GM21619 (cell line): ENCODE results near the gene ENSA.
"Not testable (repeated sequence)": the region's sequence is repeated elsewhere in the genome, so short reads cannot be mapped to it uniquely, and the experiment has no call there.

ENCODE experiments used
- ATAC-seq: cut with Tn5 transposase; IDR thresholded peaks from one replicate; pipeline ENCODE4 v1.9.1; 2021; ENCODE audit not compliant: unreplicated experiment

The ENSA gene, protein sequence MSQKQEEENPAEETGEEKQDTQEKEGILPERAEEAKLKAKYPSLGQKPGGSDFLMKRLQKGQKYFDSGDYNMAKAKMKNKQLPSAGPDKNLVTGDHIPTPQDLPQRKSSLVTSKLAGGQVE

DNA sequence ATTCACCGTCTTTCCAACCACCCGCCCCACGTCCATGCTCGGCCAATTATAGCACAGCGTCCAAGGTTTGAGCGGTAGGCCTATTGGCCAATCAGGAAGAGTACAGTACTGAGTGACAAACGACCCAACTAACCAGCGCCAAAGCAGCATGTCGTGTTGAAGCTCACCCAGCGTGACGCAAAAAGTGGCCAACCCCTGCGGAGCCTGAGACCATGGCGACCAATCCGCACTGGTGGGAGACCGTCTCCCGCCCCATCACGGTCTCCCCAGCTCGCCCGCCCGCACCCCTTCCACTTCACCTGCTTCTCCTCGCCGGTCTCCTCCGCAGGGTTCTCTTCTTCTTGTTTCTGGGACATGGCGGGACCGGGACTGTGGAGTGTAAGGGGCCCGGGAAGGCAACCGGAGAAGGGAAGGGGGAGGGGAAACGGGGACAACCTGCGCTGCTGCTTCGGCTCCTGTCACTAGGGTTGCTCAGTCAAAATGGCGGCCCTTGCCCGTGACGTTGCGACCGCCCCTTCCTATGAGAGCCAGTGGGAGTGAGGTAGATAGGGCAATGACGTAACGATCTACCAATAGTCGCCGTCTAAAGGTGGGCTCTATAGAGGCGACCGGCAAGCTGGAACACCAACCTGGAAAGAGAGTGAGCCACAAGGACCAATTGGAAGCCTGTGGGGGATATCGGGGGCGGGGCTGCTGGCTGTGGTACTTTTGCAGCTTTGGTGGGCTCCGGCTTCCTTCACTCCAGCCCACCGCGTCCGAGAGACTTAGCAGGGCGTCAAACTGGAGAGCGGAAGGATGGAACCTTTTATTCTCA, at the start of gene ENSA:
Gene ENSA (minus strand): TSS at position 498 of the 814 bp plus-strand sequence. CDS start 142 bp downstream, at position 356.
- peak; percentile 87 for ATAC-seq

DNA sequence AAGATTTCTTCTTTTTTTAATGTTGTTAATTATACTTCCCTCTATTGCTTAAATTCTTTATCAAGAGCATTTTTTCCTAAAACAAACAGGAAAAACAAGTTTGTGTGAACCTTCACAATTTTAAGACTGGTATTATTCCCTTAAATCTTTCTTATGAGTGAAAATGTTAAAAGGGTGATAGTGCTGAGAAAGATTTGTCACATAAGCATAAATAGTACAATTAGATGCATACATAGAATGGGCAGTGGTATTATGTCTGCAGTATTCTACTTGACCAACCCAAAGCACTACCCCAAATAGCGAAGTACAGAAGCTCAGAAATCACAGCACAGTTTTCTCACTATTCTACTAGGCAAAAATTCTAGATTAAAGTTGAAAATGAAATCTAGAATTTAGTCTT, 49.6 kb upstream of the ENSA start:
- no peak for ATAC-seq

DNA sequence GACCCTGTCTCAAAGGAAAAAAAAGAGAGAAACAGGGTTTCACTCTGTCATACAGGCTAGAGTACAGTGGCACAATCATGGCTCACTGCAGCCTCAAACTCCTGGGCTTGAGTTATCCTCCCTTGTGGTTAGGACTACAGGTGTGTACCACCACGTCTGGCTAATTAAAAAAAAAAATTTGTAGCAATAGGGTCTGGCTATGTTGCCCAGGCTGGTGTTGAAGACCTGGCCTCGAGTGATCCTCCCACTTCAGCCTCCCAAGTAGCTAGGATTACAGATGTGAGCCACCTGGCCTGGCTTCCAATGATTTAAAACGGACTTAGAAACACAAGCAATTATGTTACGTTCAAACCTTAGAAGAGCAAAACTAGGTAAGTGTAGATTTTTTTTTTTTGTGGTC, 45.5 kb upstream of the ENSA start:
- ATAC-seq: no peak

DNA sequence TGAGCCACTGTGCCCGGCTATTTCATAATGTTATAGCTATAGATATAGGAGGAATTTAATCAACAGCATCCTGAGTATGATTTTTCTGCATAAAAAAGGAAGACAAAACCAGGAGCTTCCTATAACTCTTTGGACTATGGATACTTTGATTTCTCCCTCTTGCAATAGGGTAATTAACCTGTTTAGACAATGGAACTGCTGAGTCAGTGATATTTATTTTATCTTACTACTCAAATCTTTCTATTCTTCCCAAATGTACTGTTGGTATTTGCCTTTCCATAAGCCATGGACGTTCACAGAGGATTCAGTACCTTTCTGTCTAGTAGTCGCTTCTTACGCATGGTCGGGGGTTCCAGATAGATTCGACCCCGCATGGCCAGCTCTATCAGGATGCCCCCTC, 33.9 kb upstream of the ENSA start:
- ATAC-seq: no peak

DNA sequence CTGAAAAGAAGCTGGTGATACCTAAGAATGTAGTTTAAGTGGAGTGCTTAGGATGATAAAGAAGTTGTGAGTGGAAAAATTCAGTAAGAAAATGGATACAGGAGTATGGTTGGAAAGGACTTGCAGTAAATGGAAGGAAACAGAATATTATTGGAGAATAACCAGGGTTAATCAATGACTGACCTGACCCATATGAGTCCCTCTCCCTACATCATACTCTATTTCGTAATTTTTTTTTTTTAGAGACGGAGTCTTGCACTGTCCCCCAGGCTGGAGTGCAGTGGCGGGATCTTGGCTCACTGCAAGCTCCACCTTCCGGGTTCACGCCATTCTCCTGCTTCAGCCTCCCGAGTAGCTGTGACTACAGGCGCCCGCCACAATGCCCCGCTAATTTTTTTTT, 33.4 kb upstream of the ENSA start:
- no peak for ATAC-seq

DNA sequence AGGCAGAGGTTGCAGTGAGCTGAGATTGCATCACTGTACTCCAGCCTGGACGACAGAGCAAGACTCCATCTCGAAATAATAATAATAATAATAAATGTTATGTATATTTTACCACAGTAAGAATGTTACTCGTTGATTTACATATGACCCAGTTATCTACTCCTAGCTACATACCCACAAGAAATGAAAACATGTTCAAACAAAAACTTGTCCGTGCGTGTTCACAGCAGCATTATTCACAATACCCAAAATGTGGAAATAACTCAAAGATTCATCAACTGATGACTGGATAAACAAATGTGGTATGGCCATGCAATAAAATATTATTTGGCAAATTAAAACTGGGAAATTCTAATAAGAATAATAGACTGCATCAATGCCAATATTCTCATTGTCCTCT, 31.7 kb upstream of the ENSA start:
- no peak for ATAC-seq

DNA sequence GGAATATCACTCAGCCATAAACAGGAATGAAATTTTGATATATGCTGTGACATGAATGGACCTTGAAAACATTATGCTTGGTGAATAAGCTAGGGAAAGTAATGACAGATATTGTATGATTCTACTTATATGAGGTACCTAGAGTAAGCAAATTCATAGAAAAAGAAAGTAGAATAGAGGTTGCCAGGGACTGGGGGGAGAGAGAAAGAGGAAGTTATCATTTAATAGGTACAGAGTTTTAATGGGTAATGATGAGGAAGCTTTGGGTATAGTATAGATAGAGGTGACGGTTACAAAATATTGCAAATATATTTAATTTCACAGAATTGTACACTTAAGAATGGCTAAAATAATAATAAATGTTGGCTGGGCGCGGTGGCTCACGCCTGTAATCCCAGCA, 31.2 kb upstream of the ENSA start:
- no peak for ATAC-seq

DNA sequence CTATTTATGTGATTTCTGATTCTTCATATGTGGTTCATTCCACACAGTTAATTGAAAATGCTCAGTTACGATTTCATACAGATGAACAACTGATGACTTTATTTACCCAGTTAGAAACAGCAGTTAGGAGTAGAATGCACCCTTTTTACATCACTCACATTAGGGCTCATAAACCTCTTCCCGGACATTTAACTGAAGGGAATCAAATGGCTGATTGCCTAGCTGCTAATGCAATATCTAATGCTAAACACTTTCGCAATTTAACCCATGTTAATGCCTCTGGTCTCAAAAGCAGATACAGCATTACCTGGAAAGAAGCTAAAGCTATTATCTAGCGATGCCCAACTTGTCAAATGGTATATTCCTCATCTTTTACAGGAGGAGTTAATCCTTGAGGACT, 27.7 kb upstream of the ENSA start:
- not testable (repeated sequence) for ATAC-seq

DNA sequence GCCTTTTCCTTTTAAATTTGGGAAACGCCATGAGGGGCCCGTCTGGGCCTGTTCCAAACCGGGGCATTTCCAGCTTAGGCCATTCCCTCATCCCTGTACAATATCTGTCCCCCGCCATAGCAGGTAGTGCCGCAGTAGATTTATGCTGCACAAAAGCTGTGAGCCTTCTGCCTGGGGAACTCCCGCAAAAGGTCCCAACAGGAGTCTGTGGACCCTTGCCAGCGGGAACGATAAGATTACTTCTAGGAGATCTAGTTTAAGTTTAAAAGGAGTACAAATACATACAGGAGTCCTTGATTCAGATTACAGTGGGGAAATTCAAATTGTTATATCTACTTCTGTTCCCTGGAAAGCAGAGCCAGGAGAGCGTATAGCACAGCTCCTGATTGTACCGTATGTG, 25.2 kb upstream of the ENSA start:
- ATAC-seq: not testable (repeated sequence)

DNA sequence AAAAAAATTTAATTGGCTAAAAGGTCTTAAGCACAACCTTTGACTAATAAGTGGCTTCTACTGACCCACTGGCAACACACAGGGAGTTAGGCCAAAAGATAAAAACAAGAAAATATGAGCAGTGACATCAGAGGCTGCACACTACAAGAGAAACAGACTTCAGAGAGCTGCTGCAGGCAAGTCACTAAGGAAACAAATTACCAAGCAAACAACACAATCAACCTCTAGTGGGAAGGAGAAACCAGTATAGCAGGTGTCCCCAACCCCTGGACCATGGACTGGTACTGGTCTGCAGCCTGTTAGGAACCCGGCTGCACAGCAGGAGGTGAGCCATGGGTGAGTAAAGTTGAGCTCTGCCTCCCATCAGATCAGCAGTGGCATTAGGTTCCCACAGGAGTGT, 20.8 kb upstream of the ENSA start:
- no peak for ATAC-seq

DNA sequence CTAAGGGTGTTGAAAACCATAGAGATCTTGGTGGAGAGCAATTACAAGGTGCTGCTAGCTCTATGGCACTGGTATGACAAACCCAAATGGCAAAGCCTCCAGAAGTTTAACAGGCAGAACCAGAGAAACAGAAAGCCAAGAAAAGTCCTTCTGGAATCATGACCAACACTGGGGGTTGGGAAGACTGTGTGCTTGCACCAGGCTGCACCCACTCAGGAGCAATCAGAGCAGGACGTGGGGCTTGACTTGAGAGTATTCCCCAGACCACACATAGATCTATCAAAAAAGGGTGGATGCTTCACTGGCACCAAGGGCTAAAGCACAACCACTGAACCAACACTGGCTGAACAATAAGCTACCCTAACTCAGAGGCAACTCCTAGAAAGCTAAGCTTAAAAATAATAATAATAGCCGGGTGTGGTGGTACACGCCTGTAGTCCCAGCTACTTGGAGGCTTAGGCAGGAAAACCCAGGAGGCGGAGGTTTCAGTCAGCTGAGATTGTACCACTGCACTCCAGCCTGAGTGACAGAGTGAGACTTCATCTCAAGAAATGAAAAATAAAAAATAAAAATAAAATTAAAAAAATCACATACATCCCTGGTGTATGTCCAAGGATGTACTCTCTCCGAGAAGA, 20.1 kb upstream of the ENSA start:
- no peak for ATAC-seq

DNA sequence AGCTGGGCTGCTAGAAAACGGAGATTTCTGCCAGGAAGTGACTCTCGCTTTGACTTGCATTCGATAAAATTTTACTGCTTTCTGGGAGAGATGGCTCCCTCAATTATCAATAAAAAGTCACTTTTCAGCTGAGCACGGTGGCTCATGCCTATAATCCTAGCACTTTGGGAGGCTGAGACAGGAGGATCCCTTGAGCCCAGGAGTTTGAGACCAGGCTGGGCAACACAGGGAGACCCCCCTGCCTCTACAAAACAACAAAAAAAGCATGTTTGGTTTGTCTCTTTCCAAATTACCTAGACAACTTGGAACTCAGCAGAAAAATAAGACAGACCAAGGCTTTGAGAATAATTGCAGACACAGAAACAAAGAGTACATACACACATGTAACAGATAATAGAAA, 12.9 kb upstream of the ENSA start:
- ATAC-seq: no peak

DNA sequence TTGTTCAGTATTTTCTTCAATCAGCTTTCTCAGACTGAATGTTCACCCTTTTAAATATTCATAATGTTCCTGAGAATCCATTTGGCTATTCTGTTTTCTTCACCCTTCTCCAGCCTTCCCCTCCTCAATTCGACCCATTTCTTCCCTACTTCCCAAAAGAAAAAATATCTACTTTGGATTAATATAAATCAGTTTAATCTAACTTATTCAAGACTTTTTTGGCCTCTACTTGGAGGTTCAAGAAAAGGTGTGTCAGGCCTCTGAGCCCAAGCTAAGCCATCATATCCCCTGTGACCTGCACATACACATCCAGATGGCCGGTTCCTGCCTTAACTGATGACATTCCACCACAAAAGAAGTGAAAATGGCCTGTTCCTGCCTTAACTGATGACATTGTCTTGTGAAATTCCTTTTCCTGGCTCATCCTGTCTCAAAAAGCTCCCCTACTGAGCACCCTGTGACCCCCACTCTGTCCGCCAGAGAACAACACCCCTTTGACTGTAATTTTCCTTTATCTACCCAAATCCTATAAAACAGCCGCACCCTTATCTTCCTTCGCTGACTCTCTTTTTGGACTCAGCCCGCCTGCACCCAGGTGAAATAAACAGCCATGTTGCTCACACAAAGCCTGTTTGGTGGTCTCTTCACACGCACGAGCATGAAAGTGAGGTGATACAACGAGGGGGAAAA, 11.9 kb upstream of the ENSA start:
- ATAC-seq: not testable (repeated sequence)

DNA sequence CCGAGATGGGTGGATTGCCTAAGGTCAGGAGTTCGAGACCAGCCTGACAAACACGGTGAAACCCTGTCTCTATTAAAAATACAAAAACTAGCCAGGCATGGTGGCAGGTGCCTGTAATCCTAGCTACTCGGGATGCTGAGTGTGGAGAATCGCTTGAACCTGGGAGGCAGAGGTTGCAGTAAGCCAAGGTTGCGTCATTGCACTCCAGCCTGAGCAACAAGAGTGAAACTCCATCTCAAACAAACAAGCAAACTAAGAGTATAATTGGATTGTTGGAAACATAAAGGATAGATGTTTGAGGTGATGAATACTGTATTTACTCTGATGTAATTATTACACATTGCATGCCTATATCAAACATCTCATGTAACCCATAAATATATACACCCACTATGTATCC, 9.0 kb upstream of the ENSA start:
- not testable (repeated sequence) for ATAC-seq

DNA sequence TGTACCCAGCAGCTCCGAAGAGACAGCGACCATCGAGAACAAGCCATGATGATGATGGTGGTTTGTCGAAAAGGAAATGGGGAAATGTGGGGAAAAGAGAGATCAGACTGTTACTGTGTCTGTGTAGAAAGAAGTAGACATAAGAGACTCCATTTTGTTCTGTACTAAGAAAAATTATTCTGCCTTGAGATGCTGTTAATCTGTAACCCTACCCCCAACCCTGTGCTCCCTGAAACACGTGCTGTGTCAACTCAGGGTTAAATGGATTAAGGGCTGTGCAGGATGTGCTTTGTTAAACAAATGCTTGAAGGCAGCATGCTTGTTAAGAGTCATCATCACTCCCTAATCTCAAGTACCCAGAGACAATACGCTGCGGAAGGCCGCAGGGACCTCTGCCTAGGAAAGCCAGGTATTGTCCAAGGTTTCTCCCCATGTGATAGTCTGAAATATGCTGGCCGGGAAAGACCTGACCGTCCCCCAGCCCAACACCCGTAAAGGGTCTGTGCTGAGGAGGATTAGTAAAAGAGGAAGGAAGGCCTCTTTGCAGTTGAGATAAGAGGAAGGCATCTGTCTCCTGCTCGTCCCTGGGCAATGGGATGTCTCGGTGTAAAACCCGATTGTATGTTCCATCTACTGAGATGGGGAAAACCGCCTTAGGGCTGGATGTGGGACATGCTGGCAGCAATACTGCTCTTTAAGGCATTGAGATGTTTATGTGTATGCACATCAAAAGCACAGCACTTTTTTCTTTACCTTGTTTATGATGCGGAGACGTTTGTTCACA, 5.6 kb upstream of the ENSA start:
- not testable (repeated sequence) for ATAC-seq

DNA sequence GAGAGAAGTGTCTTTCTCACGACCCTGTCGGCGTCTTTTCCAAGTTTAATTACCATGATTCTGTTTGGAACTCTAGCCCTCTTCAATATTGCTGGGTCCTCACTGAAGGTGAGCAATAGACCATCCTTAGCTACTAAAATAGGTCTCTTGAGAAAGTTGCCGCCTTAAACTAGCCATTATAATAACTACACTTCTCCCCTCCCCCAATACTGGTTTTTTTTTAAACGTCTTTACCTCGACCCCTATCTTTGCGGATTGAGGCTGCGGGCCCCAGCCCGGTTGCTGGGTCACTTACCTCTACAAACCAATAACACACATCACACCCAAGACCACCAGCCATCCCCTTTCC, 672 bp downstream of the ENSA start:
- ATAC-seq: no peak

DNA sequence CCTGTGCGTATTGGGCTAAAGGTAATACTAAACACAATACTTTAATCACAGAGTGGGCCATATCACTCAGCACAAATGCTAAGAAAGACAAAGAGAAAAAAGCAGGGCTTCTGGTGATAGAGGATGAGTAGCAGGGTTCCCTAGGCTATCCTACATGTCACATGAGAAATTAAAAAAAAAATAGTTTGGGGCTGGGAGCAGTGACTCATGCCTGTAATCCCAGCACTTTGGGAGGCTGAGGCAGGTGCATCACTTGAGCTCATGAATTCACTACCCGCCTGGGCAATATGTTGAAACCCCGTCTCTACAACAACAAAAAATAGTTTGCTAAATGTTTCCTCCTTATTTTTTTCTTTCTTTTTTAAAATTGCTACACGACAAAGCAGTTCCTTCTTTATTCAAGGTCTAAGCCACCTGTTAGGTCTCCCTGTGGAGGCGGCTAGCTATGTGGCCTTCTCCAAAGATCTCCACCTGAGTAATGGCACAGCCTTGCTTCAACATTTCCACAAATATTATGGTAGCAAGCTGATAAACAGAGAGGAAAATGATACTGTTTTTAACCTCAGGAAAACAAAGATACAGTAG, 1.5 kb downstream of the ENSA start:
- ATAC-seq: no peak

DNA sequence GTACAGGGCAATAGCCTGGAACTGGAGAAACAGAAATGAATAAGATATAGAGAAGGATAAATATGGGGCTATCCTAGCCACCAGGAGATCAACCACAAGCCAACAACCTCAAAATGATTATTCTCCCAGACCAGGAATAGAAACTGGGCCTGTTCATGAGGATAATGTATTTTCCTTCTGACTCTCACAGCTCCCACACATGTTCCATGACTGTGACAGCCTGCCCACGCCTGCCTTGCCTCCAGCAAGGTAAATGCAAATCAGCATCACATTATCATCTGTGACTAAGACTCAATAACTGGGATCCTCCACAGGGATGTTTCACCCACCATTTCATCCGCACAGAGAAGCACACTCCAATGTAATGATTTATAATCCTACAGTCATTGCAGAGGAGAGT, 3.3 kb downstream of the ENSA start:
- no peak for ATAC-seq

DNA sequence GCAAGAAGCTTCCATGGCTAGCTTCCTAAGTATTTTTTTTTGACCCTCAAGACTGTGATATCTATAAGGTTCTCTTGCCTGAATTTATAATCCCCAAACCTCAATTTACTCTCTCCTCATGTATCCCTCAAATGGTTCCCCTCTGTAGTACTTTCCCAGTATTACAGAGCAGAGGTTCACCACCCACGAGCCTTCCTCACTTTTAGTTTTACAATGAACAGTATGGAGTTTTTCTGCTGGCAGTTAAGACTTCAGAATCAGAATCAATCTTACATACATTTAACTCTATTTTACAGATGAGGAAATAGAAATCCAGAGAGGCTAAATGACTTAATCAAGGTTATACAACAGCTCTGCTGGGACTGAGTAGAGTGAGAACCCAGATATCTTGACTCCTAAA, 4.9 kb downstream of the ENSA start:
- ATAC-seq: not testable (repeated sequence)

DNA sequence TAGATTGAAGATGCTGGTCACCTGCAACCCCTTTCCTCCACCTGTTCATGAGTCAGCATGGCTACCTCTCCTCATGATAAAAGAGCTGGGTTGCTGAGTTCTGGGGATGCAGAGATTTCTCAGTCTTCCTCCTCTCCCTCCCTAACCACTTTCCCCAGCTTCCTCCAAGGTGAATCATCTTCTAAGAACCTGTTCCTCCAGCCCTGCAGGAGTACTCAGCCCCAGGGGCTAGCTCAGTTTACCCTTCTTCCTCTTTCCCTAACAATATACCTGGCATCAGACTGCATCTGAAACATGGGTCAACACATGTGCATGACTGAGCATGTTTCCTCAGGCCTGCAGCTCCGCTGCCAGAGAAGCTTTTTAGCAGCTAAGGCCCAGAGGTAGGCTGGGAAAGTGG, 5.3 kb downstream of the ENSA start:
- not testable (repeated sequence) for ATAC-seq
